T-helper 17 cell (primary cell): Measurements from ENCODE around the gene TXNDC2. TPM values are rescaled to one million over a fixed set of nuclear protein-coding genes. Genes with fewer than 3 reads are reported as not detected.

Experiments
- ATAC-seq: fragments of 150-1000 bp; cut with Tn5 transposase; 2 replicates; pipeline ENCODE4 v1.10.0; 2021; ENCODE audit warnings: mild to moderate bottlenecking, moderate library complexity
- DNase-seq, 3 donors: peaks; one replicate each; pipeline versions ENCODE4 v3.0.0 to v3.0.0-alpha.2; 2020 to 2021
- H3K9me3 ChIP-seq: one replicate; pipeline ENCODE4 v1.7.0; 2013; ENCODE audit warnings: low read length, mild to moderate bottlenecking; ENCODE audit not compliant: control insufficient read depth, poor library complexity, severe bottlenecking
- H3K27ac Mint-ChIP-seq: one replicate; pipeline ENCODE4 v1.8.0; 2022; ENCODE audit warnings: mild to moderate bottlenecking, moderate library complexity, mixed read lengths
- H3K27me3 Mint-ChIP-seq: one replicate; pipeline ENCODE4 v1.8.0; 2022; ENCODE audit warnings: mixed read lengths
- H3K36me3 Mint-ChIP-seq: one replicate; pipeline ENCODE4 v1.8.0; 2022; ENCODE audit warnings: low read depth, mixed read lengths
- H3K4me1 Mint-ChIP-seq: one replicate; pipeline ENCODE4 v1.8.0; 2022; ENCODE audit warnings: mild to moderate bottlenecking, mixed read lengths
- H3K4me3 Mint-ChIP-seq: one replicate; pipeline ENCODE4 v1.8.0; 2022; ENCODE audit warnings: mild to moderate bottlenecking, moderate library complexity, mixed read lengths
- total RNA-seq, 4 donors: library from RNA in 2 of 4; stranded (reverse) in 2 of 4; gene quantifications; one replicate each; pipeline ENCODE4 v1.2.3 and lab custom pipeline; 2022 to 2026

The TXNDC2 gene
- total RNA-seq, 2 donors from 2014 or later = not detected

GRCh38 chr18:9866627-9867026 is 19.1 kb upstream of the TXNDC2 start:
- DNase-seq (no peak), ATAC-seq (no peak)
- H3K4me1 Mint-ChIP-seq = no peaks in the 10 kb centered on the region
- no peak overlapping the region for H3K4me3 Mint-ChIP-seq
- H3K36me3 Mint-ChIP-seq = no peaks in the 10 kb centered on the region
- H3K27ac Mint-ChIP-seq = no peak overlapping the region
- no peaks in the 10 kb centered on the region for H3K9me3 ChIP-seq
- H3K27me3 Mint-ChIP-seq = peaks cover 38% of the 10 kb centered on the region

GRCh38 chr18:9867071-9867594 is 18.6 kb upstream of the TXNDC2 start:
- Mint-ChIP-seq H3K27me3 (peaks cover 38% of the 10 kb centered on the region), H3K27ac (no peak overlapping the region), H3K36me3 (no peaks in the 10 kb centered on the region), H3K4me3 (no peak overlapping the region), H3K4me1 (no peaks in the 10 kb centered on the region)
- no peaks in the 10 kb centered on the region for H3K9me3 ChIP-seq
- DNase-seq (no peak), ATAC-seq (no peak)

DNA sequence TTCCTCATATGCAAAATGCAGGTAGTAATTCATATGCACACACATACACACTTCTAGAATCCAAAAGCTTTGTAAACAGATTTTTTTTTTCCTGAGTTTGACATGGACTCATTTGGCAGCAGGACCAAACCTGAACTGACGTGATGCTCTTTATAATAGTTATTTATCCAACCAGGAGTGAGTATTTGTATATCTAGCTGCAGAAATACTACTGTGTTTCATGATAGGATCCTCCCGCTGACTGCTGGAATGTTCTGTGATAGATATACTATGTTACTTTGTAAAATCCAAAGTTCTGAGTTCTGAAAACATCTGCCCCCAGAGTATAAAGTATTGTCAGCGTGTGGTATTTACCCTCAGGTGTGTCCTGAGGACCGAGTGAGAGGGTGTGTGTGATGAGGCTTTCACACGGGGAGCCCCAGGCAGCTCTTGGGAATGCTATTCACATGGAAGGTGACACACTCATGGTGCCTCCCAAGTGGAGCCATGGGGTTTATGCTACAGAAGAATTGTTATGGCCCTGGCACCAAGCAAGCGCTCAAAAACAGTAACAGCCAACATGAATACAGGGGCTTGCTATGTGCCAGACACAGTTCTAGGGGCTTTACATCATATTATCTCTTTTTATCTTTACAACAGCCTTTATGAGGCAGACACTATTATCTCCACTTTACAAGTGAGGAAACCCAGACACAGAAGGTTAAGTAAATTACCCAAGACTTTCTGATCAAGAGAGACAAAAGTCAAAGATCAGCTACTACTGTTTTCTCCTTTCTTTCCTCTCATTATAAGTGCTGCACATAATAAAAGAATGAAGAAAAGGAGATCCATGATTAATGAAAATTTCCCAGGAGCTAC is 16.7 kb upstream of the TXNDC2 start:
- no peaks in the 10 kb centered on the region for H3K36me3 Mint-ChIP-seq
- ATAC-seq (no peak), DNase-seq (no peak)
- no peaks in the 10 kb centered on the region for H3K9me3 ChIP-seq
- H3K27ac Mint-ChIP-seq = no peak overlapping the region
- H3K4me3 Mint-ChIP-seq = no peak overlapping the region
- H3K4me1 Mint-ChIP-seq = no peaks in the 10 kb centered on the region
- H3K27me3 Mint-ChIP-seq = peaks cover 50% of the 10 kb centered on the region

DNA sequence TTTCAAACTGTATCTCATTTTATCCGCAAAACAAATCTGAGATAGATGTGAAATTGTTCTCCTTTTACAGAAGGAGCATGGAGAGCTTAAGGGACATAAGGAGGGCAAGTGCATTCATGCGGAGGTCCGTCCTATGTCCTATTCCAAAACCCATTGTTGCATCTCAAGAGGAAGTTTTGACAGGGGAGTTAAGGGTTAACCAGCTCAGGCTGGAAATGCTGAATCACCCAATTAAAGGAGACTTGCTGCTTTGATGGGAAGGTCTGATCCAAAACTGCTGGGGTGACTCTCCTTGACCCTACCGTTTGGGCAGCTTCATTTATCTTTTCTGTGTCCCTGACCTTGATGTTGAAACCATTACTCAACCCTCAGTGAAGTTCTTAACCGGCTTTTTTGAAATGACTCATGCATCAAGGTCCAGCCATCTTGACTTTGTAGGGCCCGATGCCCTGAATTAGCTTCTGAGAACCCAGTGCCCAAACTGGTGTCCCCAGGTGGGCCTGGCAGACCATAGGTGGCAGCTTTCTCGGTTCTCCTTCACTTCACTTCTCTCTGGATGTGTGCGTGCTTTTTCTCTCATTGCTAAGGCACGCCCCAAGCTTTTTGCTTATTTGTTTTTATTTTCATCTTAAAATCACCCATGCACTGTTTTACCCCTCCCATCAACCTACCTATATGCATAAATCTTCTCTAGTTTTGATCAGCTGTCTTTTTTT is 15.9 kb upstream of the TXNDC2 start:
- H3K4me3 Mint-ChIP-seq = no peak overlapping the region
- DNase-seq (no peak), ATAC-seq (no peak)
- H3K4me1 Mint-ChIP-seq = no peaks in the 10 kb centered on the region
- H3K27ac Mint-ChIP-seq = no peak overlapping the region
- H3K27me3 Mint-ChIP-seq = peaks cover 55% of the 10 kb centered on the region
- H3K9me3 ChIP-seq = no peaks in the 10 kb centered on the region
- H3K36me3 Mint-ChIP-seq = no peaks in the 10 kb centered on the region

DNA sequence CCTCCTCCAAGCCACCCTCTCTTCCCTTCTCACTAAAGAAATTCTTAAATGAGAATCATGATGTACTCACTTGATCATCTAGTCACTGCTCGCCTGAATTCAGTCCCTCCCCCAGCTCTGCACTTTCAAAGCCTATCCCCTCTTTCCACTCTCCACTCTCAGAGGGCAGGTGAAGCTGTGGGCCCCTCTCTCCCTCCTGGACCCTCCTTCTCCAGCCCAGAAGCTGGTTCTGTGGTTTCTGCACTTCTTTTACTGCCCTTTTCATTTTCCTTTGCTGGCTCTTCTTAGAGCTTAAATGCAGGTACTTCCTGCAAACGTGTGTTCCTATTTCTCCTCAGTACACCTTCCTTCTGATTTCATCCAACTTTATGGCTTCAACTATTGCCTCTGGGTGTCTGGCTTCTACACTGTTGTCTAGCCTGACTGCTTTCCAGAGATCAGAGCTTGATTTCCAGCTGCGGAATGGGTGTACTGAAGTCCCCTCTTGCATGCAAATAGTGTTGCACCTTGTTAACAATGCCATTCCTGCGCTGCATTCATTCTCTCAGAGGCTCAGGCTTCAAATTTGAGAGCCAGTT is 15.3 kb upstream of the TXNDC2 start:
- no peak overlapping the region for H3K4me3 Mint-ChIP-seq
- ATAC-seq = no peak
- H3K4me1 Mint-ChIP-seq = no peaks in the 10 kb centered on the region
- H3K27ac Mint-ChIP-seq = no peak overlapping the region
- H3K9me3 ChIP-seq = no peaks in the 10 kb centered on the region
- peaks cover 55% of the 10 kb centered on the region for H3K27me3 Mint-ChIP-seq
- no peak for DNase-seq
- no peaks in the 10 kb centered on the region for H3K36me3 Mint-ChIP-seq

DNA sequence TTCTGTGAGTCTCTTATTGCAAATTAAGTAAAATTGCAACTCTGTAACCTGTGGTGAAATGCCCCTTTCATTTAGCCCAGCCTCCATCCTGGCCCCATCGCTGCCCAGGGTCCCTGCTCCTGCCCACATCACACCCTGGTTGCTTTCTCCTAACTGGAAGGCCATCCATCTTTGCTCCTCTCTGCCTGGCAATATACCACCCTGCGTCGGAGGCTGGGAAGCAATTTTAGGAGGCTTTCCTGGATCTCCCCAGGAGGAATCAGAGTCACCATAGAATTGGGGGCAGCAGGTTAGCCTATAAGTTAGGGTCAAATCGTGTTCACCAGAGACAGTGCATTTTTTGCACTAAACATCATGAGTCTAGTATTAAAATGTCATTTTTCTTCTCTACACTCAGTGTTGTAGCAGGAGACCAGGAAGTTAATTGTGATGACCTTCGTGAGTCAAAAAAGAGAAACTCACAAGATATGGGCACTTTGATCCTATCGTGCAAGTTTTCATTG is 14.5 kb upstream of the TXNDC2 start:
- Mint-ChIP-seq H3K4me3 (no peak overlapping the region), H3K4me1 (no peaks in the 10 kb centered on the region), H3K36me3 (no peaks in the 10 kb centered on the region), H3K27ac (no peak overlapping the region), H3K27me3 (peaks cover 56% of the 10 kb centered on the region)
- ATAC-seq (no peak), DNase-seq (no peak)
- H3K9me3 ChIP-seq = no peaks in the 10 kb centered on the region

DNA sequence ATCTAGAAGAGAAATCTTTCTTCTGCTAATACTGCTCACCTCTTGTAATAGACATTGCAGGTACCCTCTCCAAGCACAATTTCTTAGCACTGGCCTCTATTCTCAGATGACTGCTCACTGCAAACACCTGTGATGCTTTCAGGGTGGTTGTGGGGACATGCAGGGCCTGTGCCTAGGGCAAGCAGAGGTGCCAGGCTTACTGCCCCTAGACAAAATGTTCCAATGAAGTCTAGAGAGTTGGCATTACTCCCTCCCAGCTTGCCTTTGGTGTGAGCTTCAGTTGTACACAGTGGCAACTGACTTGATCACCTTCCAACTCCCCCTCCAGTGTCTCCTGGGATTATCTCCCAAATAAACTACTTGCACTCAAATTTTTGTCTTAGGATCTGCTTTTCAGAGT is 12.9 kb upstream of the TXNDC2 start:
- Mint-ChIP-seq H3K4me3 (no peak overlapping the region), H3K27ac (no peak overlapping the region), H3K36me3 (no peaks in the 10 kb centered on the region), H3K27me3 (peaks cover 70% of the 10 kb centered on the region), H3K4me1 (peaks cover 9% of the 10 kb centered on the region)
- H3K9me3 ChIP-seq = no peaks in the 10 kb centered on the region
- no peak for ATAC-seq
- no peak for DNase-seq

DNA sequence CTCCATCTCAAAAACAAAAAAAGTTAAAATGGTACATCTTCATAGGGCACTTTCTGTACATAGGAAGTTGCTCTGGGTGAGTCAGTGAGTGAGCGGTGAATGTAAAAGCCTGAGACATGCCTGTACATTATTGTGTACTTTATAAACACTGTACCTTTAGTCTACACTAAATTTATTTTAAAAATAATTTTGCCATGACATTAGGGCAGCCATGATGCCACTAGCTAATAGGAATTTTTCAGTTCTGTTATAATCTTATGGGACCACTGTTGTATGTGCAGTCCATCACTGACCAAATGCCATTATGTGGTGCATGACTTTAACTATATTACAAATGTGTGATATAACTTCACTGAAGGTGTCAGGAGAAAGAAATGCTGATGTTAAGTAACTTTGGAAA is 11.0 kb upstream of the TXNDC2 start:
- Mint-ChIP-seq H3K27me3 (peaks cover 57% of the 10 kb centered on the region), H3K4me3 (no peak overlapping the region), H3K4me1 (peaks cover 9% of the 10 kb centered on the region), H3K27ac (no peak overlapping the region), H3K36me3 (no peaks in the 10 kb centered on the region)
- no peak for ATAC-seq
- no peaks in the 10 kb centered on the region for H3K9me3 ChIP-seq
- no peak for DNase-seq

- Mint-ChIP-seq H3K4me1 (peaks cover 9% of the 10 kb centered on the region), H3K27ac (peak overlapping the region; percentile 12), H3K27me3 (peaks cover 40% of the 10 kb centered on the region), H3K4me3 (no peak overlapping the region), H3K36me3 (no peaks in the 10 kb centered on the region)
- DNase-seq = no peak
- H3K9me3 ChIP-seq = no peaks in the 10 kb centered on the region
- ATAC-seq = no peak
These were observed 9.4 kb upstream of the TXNDC2 start for GRCh38 chr18:9876212-9876866.

GRCh38 chr18:9876867-9877654 is 8.7 kb upstream of the TXNDC2 start:
- H3K27ac Mint-ChIP-seq = peak overlapping the region; percentile 12
- no peak for DNase-seq
- no peak for ATAC-seq
- no peak overlapping the region for H3K4me3 Mint-ChIP-seq
- H3K36me3 Mint-ChIP-seq = no peaks in the 10 kb centered on the region
- no peaks in the 10 kb centered on the region for H3K9me3 ChIP-seq
- peaks cover 37% of the 10 kb centered on the region for H3K27me3 Mint-ChIP-seq
- H3K4me1 Mint-ChIP-seq = peaks cover 9% of the 10 kb centered on the region

DNA sequence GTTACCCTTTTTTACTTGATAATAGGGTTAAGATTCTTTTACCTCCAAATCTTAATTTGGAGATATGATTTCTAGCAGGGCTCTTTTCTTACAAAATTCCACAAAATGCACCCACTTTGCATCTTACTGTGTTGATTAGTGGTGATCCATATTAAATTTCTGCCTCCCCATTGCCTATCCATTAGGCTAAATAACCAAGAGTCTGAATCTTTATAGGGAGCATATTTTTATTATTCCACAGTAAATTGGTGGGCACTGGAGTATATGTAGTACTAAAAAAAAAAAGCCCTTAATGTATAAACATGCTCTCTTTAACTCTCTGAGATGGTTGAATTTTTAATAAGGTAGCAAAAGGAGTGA is 8.1 kb upstream of the TXNDC2 start:
- H3K27me3 Mint-ChIP-seq = peaks cover 33% of the 10 kb centered on the region
- H3K36me3 Mint-ChIP-seq = no peaks in the 10 kb centered on the region
- DNase-seq (no peak), ATAC-seq (no peak)
- no peak overlapping the region for H3K4me3 Mint-ChIP-seq
- no peaks in the 10 kb centered on the region for H3K9me3 ChIP-seq
- peaks cover 9% of the 10 kb centered on the region for H3K4me1 Mint-ChIP-seq
- H3K27ac Mint-ChIP-seq = no peak overlapping the region

- DNase-seq (no peak), ATAC-seq (no peak)
- Mint-ChIP-seq H3K27ac (no peak overlapping the region), H3K27me3 (peaks cover 30% of the 10 kb centered on the region), H3K4me3 (no peak overlapping the region), H3K4me1 (peaks cover 9% of the 10 kb centered on the region), H3K36me3 (no peaks in the 10 kb centered on the region)
- no peaks in the 10 kb centered on the region for H3K9me3 ChIP-seq
These were observed 7.7 kb upstream of the TXNDC2 start for GRCh38 chr18:9878095-9878494.
